ENCODE data around the gene SIX3.

GRCh38 chr2:44949329-44950151 lies 8.0 kb downstream of the SIX3 start:
- TF ChIP-seq POLR2A (IDR thresholded peaks at IDR 0.05) (no peak), CTCF (IDR thresholded peaks at IDR 0.05) (no peak)

Measured in body of pancreas (tissue), 4 donors.